Measurements from ENCODE around the gene KIAA0753. TPM values are rescaled to one million over a fixed set of nuclear protein-coding genes. Genes with fewer than 3 reads are reported as not detected.

KIAA0753 gene
- total and polyA plus RNA-seq, 2 of the 13 experiments (the other 11 are each of a cell fraction or from before 2014, with no cell fraction given) = 5.2 to 9.1 TPM

DNA sequence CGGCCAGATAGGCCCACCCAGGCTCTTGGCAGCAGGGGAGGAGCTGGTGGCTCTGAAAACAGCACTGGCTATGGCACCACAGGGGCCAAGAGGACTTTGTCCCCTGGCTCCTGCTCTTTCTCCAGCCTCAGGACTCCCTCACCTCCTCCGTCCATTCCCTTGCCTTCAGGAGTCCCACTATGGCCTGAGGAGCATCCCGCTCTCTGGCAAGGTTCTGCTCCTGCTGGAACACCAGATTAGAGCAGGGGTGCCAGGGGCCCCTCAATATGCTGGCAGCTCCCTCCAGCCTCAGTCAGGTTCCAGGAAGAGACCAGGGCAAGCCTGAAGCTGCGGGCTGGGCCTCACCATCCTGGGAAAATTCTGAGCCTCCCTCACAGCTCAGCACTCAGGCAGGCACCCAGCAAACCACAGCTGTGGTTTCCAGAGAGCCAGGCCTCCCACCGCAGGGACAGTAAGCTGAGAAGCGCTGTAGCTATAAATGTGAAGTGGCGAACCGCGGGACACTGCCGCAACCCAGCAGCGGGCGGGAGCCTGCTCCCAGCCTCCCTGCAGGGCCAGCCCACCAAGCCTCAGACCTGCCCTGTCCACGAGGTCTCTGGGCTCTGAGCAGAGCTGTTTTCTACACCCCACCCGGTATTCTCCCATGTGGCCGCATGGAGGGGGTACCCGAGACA, 36.8 kb upstream of the KIAA0753 start (continued):
- 0 out of 2 replicates have a peak, but pooled peaks have one; percentile 16 for TF ChIP-seq ZNF318 (CRISPR knock-in tag; IDR thresholded peaks at IDR 0.05)
- no peak for TF ChIP-seq EHMT2 (IDR thresholded peaks at IDR 0.05; ENCODE audit: borderline replicate concordance, low read depth, low read length)
- TF ChIP-seq ATF7-NPFF (CRISPR knock-in tag; IDR thresholded peaks at IDR 0.05; ENCODE audit: low read depth) = no peak
- TF ChIP-seq, protein P1, sequence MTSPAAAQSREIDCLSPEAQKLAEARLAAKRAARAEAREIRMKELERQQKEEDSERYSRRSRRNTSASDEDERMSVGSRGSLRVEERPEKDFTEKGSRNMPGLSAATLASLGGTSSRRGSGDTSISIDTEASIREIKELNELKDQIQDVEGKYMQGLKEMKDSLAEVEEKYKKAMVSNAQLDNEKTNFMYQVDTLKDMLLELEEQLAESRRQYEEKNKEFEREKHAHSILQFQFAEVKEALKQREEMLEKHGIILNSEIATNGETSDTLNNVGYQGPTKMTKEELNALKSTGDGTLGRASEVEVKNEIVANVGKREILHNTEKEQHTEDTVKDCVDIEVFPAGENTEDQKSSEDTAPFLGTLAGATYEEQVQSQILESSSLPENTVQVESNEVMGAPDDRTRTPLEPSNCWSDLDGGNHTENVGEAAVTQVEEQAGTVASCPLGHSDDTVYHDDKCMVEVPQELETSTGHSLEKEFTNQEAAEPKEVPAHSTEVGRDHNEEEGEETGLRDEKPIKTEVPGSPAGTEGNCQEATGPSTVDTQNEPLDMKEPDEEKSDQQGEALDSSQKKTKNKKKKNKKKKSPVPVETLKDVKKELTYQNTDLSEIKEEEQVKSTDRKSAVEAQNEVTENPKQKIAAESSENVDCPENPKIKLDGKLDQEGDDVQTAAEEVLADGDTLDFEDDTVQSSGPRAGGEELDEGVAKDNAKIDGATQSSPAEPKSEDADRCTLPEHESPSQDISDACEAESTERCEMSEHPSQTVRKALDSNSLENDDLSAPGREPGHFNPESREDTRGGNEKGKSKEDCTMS (CRISPR knock-in tag; conservative IDR thresholded peaks at IDR 0.05) = no peak
- no peak for TF ChIP-seq RAD51 (IDR thresholded peaks at IDR 0.05; ENCODE audit: borderline replicate concordance)
- no peak for TF ChIP-seq NFIB (CRISPR knock-in tag; IDR thresholded peaks at IDR 0.05; ENCODE audit: borderline replicate concordance)
- TF ChIP-seq ZMYM3 (CRISPR knock-in tag; IDR thresholded peaks at IDR 0.05) = 0 out of 2 replicates have a peak, but pooled peaks have one; percentile 29
- TF ChIP-seq ZSCAN31 (CRISPR knock-in tag; IDR thresholded peaks at IDR 0.05; ENCODE audit: low read depth) = peak; percentile 47; the same call in 1 of the 2 replicates
- TF ChIP-seq ZNF329 (CRISPR knock-in tag; IDR thresholded peaks at IDR 0.05; ENCODE audit: low read depth) = no peak
- no peak for TF ChIP-seq HOXA7 (CRISPR knock-in tag; IDR thresholded peaks at IDR 0.05)
- TF ChIP-seq KDM1A (CRISPR knock-in tag; IDR thresholded peaks at IDR 0.05) = no peak
- TF ChIP-seq, protein P2, sequence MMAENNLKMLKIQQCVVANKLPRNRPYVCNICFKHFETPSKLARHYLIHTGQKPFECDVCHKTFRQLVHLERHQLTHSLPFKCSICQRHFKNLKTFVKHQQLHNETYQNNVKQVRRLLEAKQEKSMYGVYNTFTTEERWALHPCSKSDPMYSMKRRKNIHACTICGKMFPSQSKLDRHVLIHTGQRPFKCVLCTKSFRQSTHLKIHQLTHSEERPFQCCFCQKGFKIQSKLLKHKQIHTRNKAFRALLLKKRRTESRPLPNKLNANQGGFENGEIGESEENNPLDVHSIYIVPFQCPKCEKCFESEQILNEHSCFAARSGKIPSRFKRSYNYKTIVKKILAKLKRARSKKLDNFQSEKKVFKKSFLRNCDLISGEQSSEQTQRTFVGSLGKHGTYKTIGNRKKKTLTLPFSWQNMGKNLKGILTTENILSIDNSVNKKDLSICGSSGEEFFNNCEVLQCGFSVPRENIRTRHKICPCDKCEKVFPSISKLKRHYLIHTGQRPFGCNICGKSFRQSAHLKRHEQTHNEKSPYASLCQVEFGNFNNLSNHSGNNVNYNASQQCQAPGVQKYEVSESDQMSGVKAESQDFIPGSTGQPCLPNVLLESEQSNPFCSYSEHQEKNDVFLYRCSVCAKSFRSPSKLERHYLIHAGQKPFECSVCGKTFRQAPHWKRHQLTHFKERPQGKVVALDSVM (CRISPR knock-in tag; IDR thresholded peaks at IDR 0.05) = peak; percentile 74
- no peak for TF ChIP-seq RAD21 (CRISPR knock-in tag; IDR thresholded peaks at IDR 0.05)
- TF ChIP-seq HNRNPL (IDR thresholded peaks at IDR 0.05; ENCODE audit: low read depth, low read length) = peak; percentile 15; the same call in 1 of the 2 replicates
